ENCODE results near the gene SCAMP1.

- TF ChIP-seq CTCF (IDR thresholded peaks at IDR 0.05; ENCODE audit: insufficient read depth, low read length) (no peak), REST (IDR thresholded peaks at IDR 0.05; ENCODE audit: insufficient replicate concordance, low read depth) (no peak)
Measured at GRCh38 chr5:78509145-78509865, 148.9 kb downstream of the SCAMP1 start.
